HEK293 (cell line): ENCODE results near the gene ZNF521.

Experiments used
- BCL11B ChIP-seq: fragments of 450-650 bp; formaldehyde crosslinking; IDR thresholded peaks from 2 replicates; pipeline ENCODE4 v1.5.1; 2016; ENCODE audit warnings: low read depth, missing biosample characterization, missing genetic modification characterization
- KLF16 ChIP-seq: fragments of 450-650 bp; formaldehyde crosslinking; IDR thresholded peaks from 2 replicates; pipeline ENCODE4 v1.5.1; 2017; ENCODE audit warnings: missing biosample characterization, missing genetic modification characterization
- KLF8 ChIP-seq: fragments of 450-650 bp; formaldehyde crosslinking; IDR thresholded peaks from 2 replicates; pipeline ENCODE4 v1.5.1; 2016; ENCODE audit warnings: missing biosample characterization, missing genetic modification characterization
- PRDM4 ChIP-seq: fragments of 450-650 bp; formaldehyde crosslinking; IDR thresholded peaks from 2 replicates; pipeline ENCODE4 v1.5.1; 2017; ENCODE audit warnings: missing biosample characterization, missing genetic modification characterization
- RBAK ChIP-seq: fragments of 450-650 bp; formaldehyde crosslinking; IDR thresholded peaks from 2 replicates; pipeline ENCODE4 v1.5.1; 2016; ENCODE audit warnings: missing biosample characterization, missing genetic modification characterization
- SCRT1 ChIP-seq: fragments of 450-650 bp; formaldehyde crosslinking; IDR thresholded peaks from 2 replicates; pipeline ENCODE4 v1.5.1; 2016; ENCODE audit warnings: missing biosample characterization, missing genetic modification characterization, borderline replicate concordance
- ZBTB1 ChIP-seq: fragments of 450-650 bp; formaldehyde crosslinking; IDR thresholded peaks from 2 replicates; pipeline ENCODE4 v1.5.1; 2016; ENCODE audit warnings: missing biosample characterization, missing genetic modification characterization
- ZBTB8A ChIP-seq: fragments of 450-650 bp; formaldehyde crosslinking; IDR thresholded peaks from 2 replicates; pipeline ENCODE4 v1.5.1; 2016; ENCODE audit warnings: missing biosample characterization, missing genetic modification characterization
- ZEB2 ChIP-seq: fragments of 450-650 bp; formaldehyde crosslinking; IDR thresholded peaks from 2 replicates; pipeline ENCODE4 v1.5.1; 2016; ENCODE audit warnings: missing biosample characterization, missing genetic modification characterization
- ZFP3 ChIP-seq: fragments of 450-650 bp; formaldehyde crosslinking; IDR thresholded peaks from 2 replicates; pipeline ENCODE4 v1.5.1; 2016; ENCODE audit warnings: low read depth, missing biosample characterization, missing genetic modification characterization
- ZFP69B ChIP-seq: fragments of 450-650 bp; formaldehyde crosslinking; IDR thresholded peaks from 2 replicates; pipeline ENCODE4 v1.5.1; 2016; ENCODE audit warnings: missing biosample characterization, missing genetic modification characterization
- ZNF112 ChIP-seq: fragments of 450-650 bp; formaldehyde crosslinking; IDR thresholded peaks from 2 replicates; pipeline ENCODE4 v1.5.0; 2017; ENCODE audit warnings: missing biosample characterization, missing genetic modification characterization
- ZNF121 ChIP-seq: fragments of 450-650 bp; formaldehyde crosslinking; IDR thresholded peaks from 2 replicates; pipeline ENCODE4 v1.5.1; 2016; ENCODE audit warnings: missing biosample characterization, missing genetic modification characterization
- ZNF138 ChIP-seq: fragments of 450-650 bp; formaldehyde crosslinking; IDR thresholded peaks from 2 replicates; pipeline ENCODE4 v1.5.1; 2016; ENCODE audit warnings: missing biosample characterization, missing genetic modification characterization, borderline replicate concordance
- ZNF174 ChIP-seq: fragments of 450-650 bp; formaldehyde crosslinking; IDR thresholded peaks from 2 replicates; pipeline ENCODE4 v1.5.0; 2017; ENCODE audit warnings: missing biosample characterization, mild to moderate bottlenecking, missing genetic modification characterization
- ZNF175 ChIP-seq: fragments of 450-650 bp; formaldehyde crosslinking; IDR thresholded peaks from 2 replicates; pipeline ENCODE4 v1.5.1; 2016; ENCODE audit warnings: missing biosample characterization, missing genetic modification characterization
- ZNF223 ChIP-seq: fragments of 450-650 bp; formaldehyde crosslinking; IDR thresholded peaks from 2 replicates; pipeline ENCODE4 v1.5.1; 2016; ENCODE audit warnings: missing biosample characterization, missing genetic modification characterization
- ZNF23 ChIP-seq: fragments of 450-650 bp; formaldehyde crosslinking; IDR thresholded peaks from 2 replicates; pipeline ENCODE4 v1.5.1; 2016; ENCODE audit warnings: missing biosample characterization, missing genetic modification characterization, borderline replicate concordance
- ZNF266 ChIP-seq: fragments of 450-650 bp; formaldehyde crosslinking; IDR thresholded peaks from 2 replicates; pipeline ENCODE4 v1.5.1; 2016; ENCODE audit warnings: missing biosample characterization, missing genetic modification characterization, low read depth
- ZNF280D ChIP-seq: fragments of 450-650 bp; formaldehyde crosslinking; IDR thresholded peaks from 2 replicates; pipeline ENCODE4 v1.5.1; 2016; ENCODE audit warnings: missing biosample characterization, missing genetic modification characterization
- ZNF292 ChIP-seq: fragments of 450-650 bp; formaldehyde crosslinking; IDR thresholded peaks from 2 replicates; pipeline ENCODE4 v1.5.1; 2016; ENCODE audit warnings: low read depth, missing biosample characterization, missing genetic modification characterization, borderline replicate concordance
- ZNF324 ChIP-seq: fragments of 450-650 bp; formaldehyde crosslinking; IDR thresholded peaks from 2 replicates; pipeline ENCODE4 v1.5.1; 2016; ENCODE audit warnings: missing biosample characterization, missing genetic modification characterization
- ZNF362 ChIP-seq: fragments of 450-650 bp; formaldehyde crosslinking; IDR thresholded peaks from 2 replicates; pipeline ENCODE4 v1.5.1; 2016; ENCODE audit warnings: missing biosample characterization, missing genetic modification characterization
- ZNF404 ChIP-seq: fragments of 450-650 bp; formaldehyde crosslinking; IDR thresholded peaks from 2 replicates; pipeline ENCODE4 v1.5.1; 2017; ENCODE audit warnings: missing biosample characterization, missing genetic modification characterization
- ZNF513 ChIP-seq: fragments of 450-650 bp; IDR thresholded peaks from 2 replicates; pipeline ENCODE4 v1.5.1; 2018; ENCODE audit warnings: missing biosample characterization, missing genetic modification characterization
- ZNF707 ChIP-seq: fragments of 450-650 bp; formaldehyde crosslinking; IDR thresholded peaks from 2 replicates; pipeline ENCODE4 v1.5.1; 2016; ENCODE audit warnings: missing biosample characterization, missing genetic modification characterization
- ZNF791 ChIP-seq: fragments of 450-650 bp; formaldehyde crosslinking; IDR thresholded peaks from 2 replicates; pipeline ENCODE4 v1.5.1; 2016; ENCODE audit warnings: missing biosample characterization, missing genetic modification characterization
- ZNF792 ChIP-seq: fragments of 450-650 bp; formaldehyde crosslinking; IDR thresholded peaks from 2 replicates; pipeline ENCODE4 v1.5.1; 2016; ENCODE audit warnings: missing biosample characterization, missing genetic modification characterization
- TF ChIP-seq, protein P1 (sequence below): sonication (generic); formaldehyde crosslinking; IDR thresholded peaks from 2 replicates; pipeline ENCODE4 v1.8.1; 2022; ENCODE audit warnings: mild to moderate bottlenecking, moderate library complexity, missing genetic modification reagents
- TF ChIP-seq, protein P2 (sequence below): fragments of 450-650 bp; formaldehyde crosslinking; IDR thresholded peaks from 2 replicates; pipeline ENCODE4 v1.5.0; 2017; ENCODE audit warnings: missing biosample characterization, missing genetic modification characterization, borderline replicate concordance

ZNF521 gene

DNA sequence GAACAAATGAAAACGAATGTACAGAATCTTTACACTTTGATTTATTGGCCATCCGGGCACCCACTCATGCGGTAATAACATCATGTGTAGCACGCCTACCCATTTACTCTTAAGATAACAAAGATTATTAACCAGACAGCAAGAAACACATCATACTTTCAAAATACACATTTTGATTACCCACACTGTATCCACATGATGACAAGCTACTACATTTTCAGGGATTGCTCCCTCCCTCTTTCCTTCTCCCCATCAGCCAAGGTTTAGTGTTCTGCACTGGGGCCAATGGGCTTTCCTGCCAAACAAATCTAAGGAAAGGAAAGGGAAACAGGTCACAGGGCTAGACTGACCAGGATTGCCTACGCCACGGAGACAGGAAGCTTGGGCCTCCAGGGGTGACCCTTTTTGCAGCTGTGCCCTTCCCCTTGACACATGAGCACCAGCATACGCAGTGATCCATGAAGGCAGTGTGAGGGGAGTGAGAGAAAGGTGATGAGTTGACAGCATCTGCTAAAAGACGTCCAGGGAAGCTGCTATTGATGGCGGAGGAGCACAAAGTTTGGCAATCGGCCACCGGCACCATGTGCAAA, 76.5 kb downstream of the ZNF521 start (continued):
- no peak for TF ChIP-seq ZNF174 (tag by site-specific recombination)
- TF ChIP-seq ZNF138 (tag by site-specific recombination): no peak
- TF ChIP-seq ZBTB1 (tag by site-specific recombination): no peak
- TF ChIP-seq ZNF266 (tag by site-specific recombination): no peak
- TF ChIP-seq ZNF292 (tag by site-specific recombination): no peak
- TF ChIP-seq ZNF175 (tag by site-specific recombination): no peak
- no peak for TF ChIP-seq ZNF121 (tag by site-specific recombination)
- TF ChIP-seq SCRT1 (tag by site-specific recombination): no peak
- TF ChIP-seq ZNF23 (tag by site-specific recombination): no peak
- TF ChIP-seq ZNF324 (tag by site-specific recombination): no peak
- no peak for TF ChIP-seq RBAK (tag by site-specific recombination)
- no peak for TF ChIP-seq ZFP69B (tag by site-specific recombination)
- TF ChIP-seq ZNF513 (tag by site-specific recombination): no peak
- TF ChIP-seq ZNF404: no peak
- no peak for TF ChIP-seq KLF8 (tag by site-specific recombination)
- TF ChIP-seq, protein P1, sequence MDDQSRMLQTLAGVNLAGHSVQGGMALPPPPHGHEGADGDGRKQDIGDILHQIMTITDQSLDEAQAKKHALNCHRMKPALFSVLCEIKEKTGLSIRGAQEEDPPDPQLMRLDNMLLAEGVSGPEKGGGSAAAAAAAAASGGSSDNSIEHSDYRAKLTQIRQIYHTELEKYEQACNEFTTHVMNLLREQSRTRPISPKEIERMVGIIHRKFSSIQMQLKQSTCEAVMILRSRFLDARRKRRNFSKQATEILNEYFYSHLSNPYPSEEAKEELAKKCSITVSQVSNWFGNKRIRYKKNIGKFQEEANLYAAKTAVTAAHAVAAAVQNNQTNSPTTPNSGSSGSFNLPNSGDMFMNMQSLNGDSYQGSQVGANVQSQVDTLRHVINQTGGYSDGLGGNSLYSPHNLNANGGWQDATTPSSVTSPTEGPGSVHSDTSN (CRISPR knock-in tag): no peak
- TF ChIP-seq ZNF707 (tag by site-specific recombination): no peak
- no peak for TF ChIP-seq ZBTB8A
- TF ChIP-seq KLF16 (tag by site-specific recombination): no peak
- no peak for TF ChIP-seq PRDM4 (tag by site-specific recombination)
- TF ChIP-seq ZEB2: 0 out of 2 replicates have a peak, but pooled peaks have one; percentile 46
- TF ChIP-seq BCL11B (tag by site-specific recombination): no peak
- TF ChIP-seq ZFP3 (tag by site-specific recombination): no peak
- TF ChIP-seq ZNF792 (tag by site-specific recombination): no peak; the same call in 1 of the 2 replicates
- TF ChIP-seq ZNF112 (tag by site-specific recombination): no peak
- no peak for TF ChIP-seq ZNF223 (tag by site-specific recombination)
- TF ChIP-seq ZNF362 (tag by site-specific recombination): no peak
- no peak for TF ChIP-seq ZNF280D (tag by site-specific recombination)
- TF ChIP-seq, protein P2, sequence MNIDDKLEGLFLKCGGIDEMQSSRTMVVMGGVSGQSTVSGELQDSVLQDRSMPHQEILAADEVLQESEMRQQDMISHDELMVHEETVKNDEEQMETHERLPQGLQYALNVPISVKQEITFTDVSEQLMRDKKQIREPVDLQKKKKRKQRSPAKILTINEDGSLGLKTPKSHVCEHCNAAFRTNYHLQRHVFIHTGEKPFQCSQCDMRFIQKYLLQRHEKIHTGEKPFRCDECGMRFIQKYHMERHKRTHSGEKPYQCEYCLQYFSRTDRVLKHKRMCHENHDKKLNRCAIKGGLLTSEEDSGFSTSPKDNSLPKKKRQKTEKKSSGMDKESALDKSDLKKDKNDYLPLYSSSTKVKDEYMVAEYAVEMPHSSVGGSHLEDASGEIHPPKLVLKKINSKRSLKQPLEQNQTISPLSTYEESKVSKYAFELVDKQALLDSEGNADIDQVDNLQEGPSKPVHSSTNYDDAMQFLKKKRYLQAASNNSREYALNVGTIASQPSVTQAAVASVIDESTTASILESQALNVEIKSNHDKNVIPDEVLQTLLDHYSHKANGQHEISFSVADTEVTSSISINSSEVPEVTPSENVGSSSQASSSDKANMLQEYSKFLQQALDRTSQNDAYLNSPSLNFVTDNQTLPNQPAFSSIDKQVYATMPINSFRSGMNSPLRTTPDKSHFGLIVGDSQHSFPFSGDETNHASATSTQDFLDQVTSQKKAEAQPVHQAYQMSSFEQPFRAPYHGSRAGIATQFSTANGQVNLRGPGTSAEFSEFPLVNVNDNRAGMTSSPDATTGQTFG (tag by site-specific recombination): no peak
- no peak for TF ChIP-seq ZNF791 (tag by site-specific recombination)
